IPS-18c (cell line): ENCODE data around the gene RMI2.

Experiments used
- H3K4me3 ChIP-seq: 2 replicates; pipeline ENCODE4 v1.7.0; 2013; ENCODE audit warnings: low read depth, mild to moderate bottlenecking, low read length, moderate library complexity; ENCODE audit not compliant: insufficient read depth
- H3K9me3 ChIP-seq: one replicate; pipeline ENCODE4 v1.6.1; 2013; ENCODE audit warnings: mild to moderate bottlenecking, low read length, moderate library complexity; ENCODE audit not compliant: control insufficient read depth, insufficient read depth

RMI2 gene

DNA sequence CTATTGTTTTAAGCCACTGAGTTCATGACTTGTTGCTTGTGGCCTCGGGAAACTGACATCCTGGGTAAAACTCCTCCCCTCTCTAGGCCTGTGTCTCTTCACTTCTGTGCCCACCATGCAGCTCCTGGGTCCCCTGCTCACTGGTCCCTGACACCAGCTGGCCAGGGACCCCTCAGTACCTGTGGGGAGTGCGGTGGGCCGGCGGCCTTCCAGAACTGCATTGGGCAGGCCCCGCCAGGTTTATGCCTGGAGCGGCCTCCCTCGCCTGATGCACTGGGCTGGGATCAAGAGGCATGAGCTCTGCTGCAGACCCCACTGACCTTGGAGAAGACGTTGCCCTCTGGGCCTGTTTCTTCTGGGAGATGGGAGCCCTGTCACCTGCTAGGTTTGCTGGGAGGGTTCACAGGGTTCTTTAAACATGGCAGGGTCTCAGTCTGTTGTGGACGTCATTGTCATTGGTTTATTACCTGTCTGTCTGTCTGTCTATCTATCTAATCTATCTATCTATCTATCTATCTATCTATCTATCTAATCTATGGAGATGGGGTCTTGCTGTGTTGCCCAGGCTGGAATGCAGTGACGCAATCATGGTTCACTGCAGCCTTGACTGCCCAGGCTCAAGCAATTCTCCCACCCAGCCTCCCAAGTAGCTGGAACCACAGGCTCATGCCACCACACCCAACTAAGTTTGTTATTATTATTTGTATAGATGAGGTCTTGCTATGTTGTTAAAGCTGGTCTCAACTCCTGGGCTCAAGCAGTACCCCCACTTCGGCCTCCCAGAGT is 21.5 kb upstream of the RMI2 start:
- H3K4me3 ChIP-seq: no peak overlapping the region
- no peaks in the 10 kb centered on the region for H3K9me3 ChIP-seq

GRCh38 chr16:11325404-11326083 is 19.7 kb upstream of the RMI2 start:
- Histone ChIP-seq H3K9me3 (no peaks in the 10 kb centered on the region), H3K4me3 (no peak overlapping the region)

GRCh38 chr16:11326084-11326736 is 19.0 kb upstream of the RMI2 start:
- no peak overlapping the region for H3K4me3 ChIP-seq
- no peaks in the 10 kb centered on the region for H3K9me3 ChIP-seq

GRCh38 chr16:11326737-11327276 is 18.5 kb upstream of the RMI2 start:
- Histone ChIP-seq H3K9me3 (no peaks in the 10 kb centered on the region), H3K4me3 (no peak overlapping the region; the same call in 1 of the 2 replicates)

GRCh38 chr16:11327277-11328171 is 17.7 kb upstream of the RMI2 start:
- Histone ChIP-seq H3K4me3 (no peak overlapping the region), H3K9me3 (no peaks in the 10 kb centered on the region)

- peak overlapping the region; percentile 21; the same call in 1 of the 2 replicates for H3K4me3 ChIP-seq
- H3K9me3 ChIP-seq: no peaks in the 10 kb centered on the region
Observed at GRCh38 chr16:11328172-11329070, 16.8 kb upstream of the RMI2 start.

DNA sequence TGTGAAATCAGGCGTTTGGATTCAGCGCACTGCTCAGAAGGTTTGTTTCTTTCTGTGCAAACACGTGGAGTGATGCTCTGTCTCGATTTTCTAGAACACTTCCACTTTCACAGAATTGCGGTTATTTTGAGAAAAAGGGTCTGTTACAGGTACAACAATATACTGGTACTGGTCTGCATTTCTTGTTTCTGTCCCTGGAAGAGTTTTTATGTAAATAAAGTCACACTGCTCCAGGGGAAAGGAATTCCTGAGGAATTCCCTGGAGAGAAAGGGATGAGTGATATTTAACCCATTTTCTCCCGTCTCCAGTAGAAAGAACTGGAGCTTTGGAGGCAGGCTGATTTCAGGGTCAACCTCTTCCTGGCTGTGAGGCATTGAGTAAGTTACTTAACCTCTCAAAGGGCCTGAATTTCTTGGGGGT is 16.2 kb upstream of the RMI2 start:
- H3K4me3 ChIP-seq: peak overlapping the region; percentile 21; the same call in 1 of the 2 replicates
- H3K9me3 ChIP-seq: no peaks in the 10 kb centered on the region

- no peak overlapping the region for H3K4me3 ChIP-seq
Observed at GRCh38 chr16:11329891-11330290, 15.4 kb upstream of the RMI2 start.

GRCh38 chr16:11330526-11331237 is 14.6 kb upstream of the RMI2 start:
- Histone ChIP-seq H3K9me3 (no peaks in the 10 kb centered on the region), H3K4me3 (no peak overlapping the region)

More at GRCh38 chr16:11329891-11330290, 15.4 kb upstream of the RMI2 start:
- H3K9me3 ChIP-seq: no peaks in the 10 kb centered on the region

DNA sequence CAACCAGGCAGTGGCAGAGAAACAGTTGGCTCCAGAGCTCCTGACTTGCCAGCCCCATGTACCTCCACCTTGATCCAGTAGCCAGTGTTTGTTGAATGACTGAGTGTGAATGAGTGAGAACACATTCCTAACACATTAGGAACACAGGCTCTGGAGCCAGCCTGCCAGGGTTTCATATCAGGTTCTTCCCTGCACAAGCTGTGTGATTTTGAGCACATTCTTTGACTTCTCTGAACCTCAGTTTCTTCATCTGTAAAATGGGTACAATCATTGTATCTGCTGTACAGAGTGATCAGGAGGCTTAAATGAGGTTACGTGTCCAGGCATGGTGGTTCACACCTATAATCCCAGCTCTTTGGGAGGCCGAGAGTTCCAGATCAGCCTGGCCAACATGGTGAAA is 13.3 kb upstream of the RMI2 start:
- no peak overlapping the region for H3K4me3 ChIP-seq
- no peaks in the 10 kb centered on the region for H3K9me3 ChIP-seq

- H3K4me3 ChIP-seq: no peak overlapping the region
- no peaks in the 10 kb centered on the region for H3K9me3 ChIP-seq
Observed at GRCh38 chr16:11333010-11333409, 12.2 kb upstream of the RMI2 start.

GRCh38 chr16:11333702-11334101 is 11.6 kb upstream of the RMI2 start:
- Histone ChIP-seq H3K4me3 (no peak overlapping the region), H3K9me3 (no peaks in the 10 kb centered on the region)

- no peaks in the 10 kb centered on the region for H3K9me3 ChIP-seq
- no peak overlapping the region for H3K4me3 ChIP-seq
Observed at GRCh38 chr16:11334831-11335404, 10.3 kb upstream of the RMI2 start.

DNA sequence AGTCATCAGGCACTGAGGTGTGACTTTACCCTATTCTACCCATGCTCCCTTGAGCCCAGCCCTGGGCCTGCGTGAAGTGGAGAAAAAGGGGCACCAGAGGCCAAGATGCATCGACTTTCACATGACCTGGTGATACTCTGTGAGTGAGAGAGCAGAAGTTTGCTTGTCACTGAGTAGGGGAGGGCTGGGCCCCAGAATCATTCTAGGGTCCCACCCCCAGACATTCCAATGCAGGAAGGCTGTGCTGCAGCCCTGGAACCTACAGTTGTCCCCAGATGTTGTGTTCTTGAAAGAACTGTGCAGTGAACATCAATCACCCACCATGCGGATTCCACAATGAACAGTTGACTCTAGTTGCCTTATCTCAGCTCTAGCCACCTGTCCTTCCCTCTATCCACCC is 6.2 kb upstream of the RMI2 start:
- no peak overlapping the region for H3K4me3 ChIP-seq
- no peaks in the 10 kb centered on the region for H3K9me3 ChIP-seq

DNA sequence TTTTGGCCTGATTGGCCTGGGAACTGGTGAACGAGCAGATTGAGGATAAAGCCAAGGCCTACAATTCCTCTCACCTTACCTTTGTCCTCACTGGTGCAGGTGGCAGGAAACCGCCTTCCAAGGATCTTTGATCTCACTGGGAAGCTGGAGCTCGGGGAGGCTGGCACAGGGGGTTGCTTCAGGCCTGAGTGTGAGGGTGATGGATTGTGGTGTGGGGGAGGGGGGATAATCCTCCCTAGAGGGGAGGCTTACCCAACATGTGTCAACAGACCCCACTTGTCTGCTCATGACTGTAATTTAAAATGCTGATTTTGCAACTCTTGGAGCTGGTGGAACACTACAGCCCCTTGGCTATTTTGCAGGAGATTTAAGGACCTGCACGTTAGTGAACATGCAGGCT is 4.5 kb upstream of the RMI2 start:
- H3K4me3 ChIP-seq: no peak overlapping the region
- H3K9me3 ChIP-seq: no peaks in the 10 kb centered on the region
